ENCODE results near the gene RPUSD4. TPM values are rescaled to one million over a fixed set of nuclear protein-coding genes. Genes with fewer than 3 reads are reported as not detected.

The RPUSD4 gene
- total RNA-seq, 4 donors from 2014 or later = 18.3 to 29.6 (median 23.3) TPM

GRCh38 chr11:126191379-126192073, 19.9 kb downstream of the RPUSD4 start:
- peaks cover 0 to 84% (median 0%) of the 10 kb centered on the region in 3 donors for H3K36me3 ChIP-seq
- H3K27me3 ChIP-seq = no peaks in the 10 kb centered on the region
- H3K9me3 ChIP-seq = no peaks in the 10 kb centered on the region
- no peak for TF ChIP-seq POLR2A (IDR thresholded peaks at IDR 0.05)
- DNase-seq (ENCODE audit: low spot score in 2 of 2) = no peak
- no peak overlapping the region for H3K4me3 ChIP-seq
- H3K27ac ChIP-seq = no peak overlapping the region
- H3K4me1 ChIP-seq = peaks cover 0 to 3% (median 0%) of the 10 kb centered on the region in 4 donors
- WGBS, 2 donors = 95 to 97% methylated on average over 11 of the region's 11 CpGs

DNA sequence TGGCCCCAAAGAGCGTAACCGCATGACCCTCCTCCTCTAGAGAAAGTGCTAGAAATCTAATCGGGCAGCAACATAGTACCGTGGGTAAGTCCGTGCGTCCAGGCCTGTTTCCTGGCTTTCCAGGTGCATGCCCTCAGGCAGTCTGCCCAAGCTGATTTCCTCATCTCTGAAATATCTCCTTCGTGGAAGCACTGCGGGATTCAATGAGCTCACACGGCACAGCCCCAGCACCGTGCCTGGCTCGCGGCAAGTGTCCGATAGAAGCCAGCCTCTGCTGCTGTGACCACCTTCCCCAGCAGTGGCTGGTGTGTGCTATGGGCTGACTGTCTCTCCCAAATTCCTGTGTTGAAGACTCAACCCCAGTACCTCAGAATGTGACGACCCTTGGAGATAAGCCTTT, 20.7 kb downstream of the RPUSD4 start:
- TF ChIP-seq EP300 (IDR thresholded peaks at IDR 0.05) (no peak), POLR2A (IDR thresholded peaks at IDR 0.05) (no peak)
- TF ChIP-seq, protein P1, sequence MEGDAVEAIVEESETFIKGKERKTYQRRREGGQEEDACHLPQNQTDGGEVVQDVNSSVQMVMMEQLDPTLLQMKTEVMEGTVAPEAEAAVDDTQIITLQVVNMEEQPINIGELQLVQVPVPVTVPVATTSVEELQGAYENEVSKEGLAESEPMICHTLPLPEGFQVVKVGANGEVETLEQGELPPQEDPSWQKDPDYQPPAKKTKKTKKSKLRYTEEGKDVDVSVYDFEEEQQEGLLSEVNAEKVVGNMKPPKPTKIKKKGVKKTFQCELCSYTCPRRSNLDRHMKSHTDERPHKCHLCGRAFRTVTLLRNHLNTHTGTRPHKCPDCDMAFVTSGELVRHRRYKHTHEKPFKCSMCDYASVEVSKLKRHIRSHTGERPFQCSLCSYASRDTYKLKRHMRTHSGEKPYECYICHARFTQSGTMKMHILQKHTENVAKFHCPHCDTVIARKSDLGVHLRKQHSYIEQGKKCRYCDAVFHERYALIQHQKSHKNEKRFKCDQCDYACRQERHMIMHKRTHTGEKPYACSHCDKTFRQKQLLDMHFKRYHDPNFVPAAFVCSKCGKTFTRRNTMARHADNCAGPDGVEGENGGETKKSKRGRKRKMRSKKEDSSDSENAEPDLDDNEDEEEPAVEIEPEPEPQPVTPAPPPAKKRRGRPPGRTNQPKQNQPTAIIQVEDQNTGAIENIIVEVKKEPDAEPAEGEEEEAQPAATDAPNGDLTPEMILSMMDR (IDR thresholded peaks at IDR 0.05) = no peak
- peaks cover 0 to 82% (median 0%) of the 10 kb centered on the region in 3 donors for H3K36me3 ChIP-seq
- H3K4me3 ChIP-seq = no peak overlapping the region
- WGBS, 2 donors = 93% methylated on average over 14 of the region's 14 CpGs
- no peaks in the 10 kb centered on the region for H3K27me3 ChIP-seq
- no peaks in the 10 kb centered on the region for H3K9me3 ChIP-seq
- no peak overlapping the region for H3K27ac ChIP-seq
- H3K4me1 ChIP-seq = peaks cover 0 to 6% (median 0%) of the 10 kb centered on the region in 4 donors
- no peak for DNase-seq (ENCODE audit: low spot score in 2 of 2)

DNA sequence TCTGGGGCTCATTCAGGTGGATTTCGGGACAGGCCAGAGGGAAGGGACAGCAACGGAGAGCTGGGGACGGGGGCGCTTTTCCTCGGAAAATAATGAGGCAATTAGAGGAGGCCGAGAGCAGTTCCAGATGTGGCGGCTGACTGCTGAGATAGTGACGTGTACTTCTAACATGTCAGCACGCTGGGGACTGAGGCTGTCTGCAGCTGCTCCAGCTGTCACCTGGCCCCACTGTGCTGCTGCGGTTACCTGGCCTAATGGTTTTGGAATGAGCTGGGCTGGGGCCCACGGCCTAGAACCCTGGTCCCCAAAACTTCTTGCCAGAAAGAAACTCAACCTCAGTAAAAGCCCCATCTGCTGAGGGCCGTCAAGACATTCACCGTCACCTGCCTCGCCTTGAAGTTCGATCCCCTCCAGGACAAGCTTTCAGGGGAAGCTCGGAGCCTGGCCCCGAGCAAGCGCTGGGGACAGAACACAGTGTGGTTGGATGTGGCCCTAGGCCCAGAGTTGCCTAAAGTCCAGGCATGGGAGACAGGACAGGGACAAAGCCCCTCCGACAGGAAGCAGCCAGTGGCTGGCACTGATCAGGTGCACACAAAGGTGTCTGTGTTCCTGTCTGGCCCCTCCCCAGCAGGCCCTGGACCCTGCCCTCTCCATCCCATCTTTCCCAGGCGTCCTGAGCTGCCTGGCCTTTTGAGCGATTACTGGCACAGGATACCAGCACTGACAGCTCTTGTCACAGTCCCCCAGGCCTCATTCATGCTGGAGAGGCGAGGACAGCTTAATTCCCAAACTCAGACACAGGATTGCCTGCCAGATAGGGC, 22.1 kb downstream of the RPUSD4 start:
- DNase-seq (ENCODE audit: low spot score in 2 of 2) = no peak
- H3K4me3 ChIP-seq = no peak overlapping the region
- no peak overlapping the region for H3K27ac ChIP-seq
- peaks cover 0 to 83% (median 0%) of the 10 kb centered on the region in 3 donors for H3K36me3 ChIP-seq
- H3K27me3 ChIP-seq = no peaks in the 10 kb centered on the region
- H3K4me1 ChIP-seq = peaks cover 0 to 6% (median 0%) of the 10 kb centered on the region in 4 donors
- 77 to 84% methylated on average over 17 to 22 of the region's 22 CpGs for WGBS, 2 donors
- TF ChIP-seq EP300 (IDR thresholded peaks at IDR 0.05) (no peak), POLR2A (IDR thresholded peaks at IDR 0.05) (no peak)
- TF ChIP-seq, protein P1 (IDR thresholded peaks at IDR 0.05) = no peak
- no peaks in the 10 kb centered on the region for H3K9me3 ChIP-seq

GRCh38 chr11:126188332-126189108, 22.9 kb downstream of the RPUSD4 start:
- Histone ChIP-seq H3K4me1 (peaks cover 0 to 3% (median 0%) of the 10 kb centered on the region in 4 donors), H3K27me3 (no peaks in the 10 kb centered on the region), H3K9me3 (no peaks in the 10 kb centered on the region), H3K36me3 (peaks cover 0 to 84% (median 0%) of the 10 kb centered on the region in 3 donors), H3K27ac (no peak overlapping the region), H3K4me3 (no peak overlapping the region)
- whole genome bisulfite sequencing, 2 donors = 80 to 88% methylated on average over 15 of the region's 15 CpGs
- no peak for TF ChIP-seq EP300 (IDR thresholded peaks at IDR 0.05)
- no peak for TF ChIP-seq POLR2A (IDR thresholded peaks at IDR 0.05)
- TF ChIP-seq, protein P1 (IDR thresholded peaks at IDR 0.05) = no peak
- DNase-seq (ENCODE audit: low spot score in 2 of 2) = no peak

- TF ChIP-seq, protein P1 (IDR thresholded peaks at IDR 0.05) = no peak
- TF ChIP-seq EP300 (IDR thresholded peaks at IDR 0.05) (no peak), POLR2A (IDR thresholded peaks at IDR 0.05) (no peak)
- Histone ChIP-seq H3K4me1 (peaks cover 0 to 3% (median 0%) of the 10 kb centered on the region in 4 donors), H3K4me3 (no peak overlapping the region), H3K36me3 (peaks cover 0 to 68% (median 0%) of the 10 kb centered on the region in 3 donors), H3K9me3 (no peaks in the 10 kb centered on the region), H3K27me3 (no peaks in the 10 kb centered on the region), H3K27ac (no peak overlapping the region)
- 79 to 84% methylated on average over 16 to 22 of the region's 22 CpGs for WGBS, 2 donors
- no peak for DNase-seq (ENCODE audit: low spot score in 2 of 2)
Measured at GRCh38 chr11:126186708-126187529, 24.5 kb downstream of the RPUSD4 start.
